Measurements from ENCODE around the gene DGKB. TPM values are rescaled to one million over a fixed set of nuclear protein-coding genes. Genes with fewer than 3 reads are reported as not detected.

DGKB gene
- total and polyA plus RNA-seq, 2 donors (not counting 1 experiment from before 2014, with no cell fraction given) = 0.31 TPM; not detected in 1

GRCh38 chr7:14834456-14834855 lies 68.1 kb downstream of the DGKB start:
- no peak overlapping the region for H3K4me3 ChIP-seq (replicated peaks in 1 of 4; ENCODE audit: control extremely low read depth in 1 of 4, insufficient read depth in 1 of 4, low read depth in 3 of 4, low read length in 4 of 4)
- TF ChIP-seq EZH2 (IDR thresholded peaks at IDR 0.05; ENCODE audit: low read length, missing control alignments) (no peak), CTCF (conservative IDR thresholded peaks at IDR 0.05 in 1 of 2, IDR thresholded peaks at IDR 0.05 in 1 of 2; ENCODE audit: low read depth in 1 of 2, low read length in 2 of 2) (no peak)
- H3K27me3 ChIP-seq (ENCODE audit: control insufficient read depth, insufficient read depth, low read length) = no peaks in the 10 kb centered on the region
- peak overlapping the region; percentile 17 for H3K4me2 ChIP-seq (ENCODE audit: extremely low read depth, insufficient read depth, low read length)
- H3K27ac ChIP-seq (ENCODE audit: insufficient read depth, low read length) = no peak overlapping the region
- H3K9ac ChIP-seq (ENCODE audit: insufficient read depth, low read length) = no peak overlapping the region
- H2AFZ ChIP-seq (ENCODE audit: low read length) = peak overlapping the region; percentile 28
- H3K4me1 ChIP-seq (ENCODE audit: control insufficient read depth, extremely low read depth, insufficient read depth, low read length) = no peaks in the 10 kb centered on the region
- H3K79me2 ChIP-seq (ENCODE audit: control insufficient read depth, insufficient read depth, low read length) = no peaks in the 10 kb centered on the region
- DNase-seq (ENCODE audit: low read depth in 2 of 2) = peak; percentile 58 to 81
- no peaks in the 10 kb centered on the region for H3K36me3 ChIP-seq (ENCODE audit: control insufficient read depth, insufficient read depth, low read length)
- H3K9me3 ChIP-seq (ENCODE audit: control insufficient read depth, insufficient read depth, low read depth, low read length) = no peaks in the 10 kb centered on the region
- H4K20me1 ChIP-seq (ENCODE audit: control insufficient read depth, extremely low read depth, insufficient read depth, low read length) = no peaks in the 10 kb centered on the region

GRCh38 chr7:14833707-14834106 lies 68.8 kb downstream of the DGKB start:
- Histone ChIP-seq H3K27me3 (ENCODE audit: control insufficient read depth, insufficient read depth, low read length) (no peaks in the 10 kb centered on the region), H3K36me3 (ENCODE audit: control insufficient read depth, insufficient read depth, low read length) (no peaks in the 10 kb centered on the region), H3K27ac (ENCODE audit: insufficient read depth, low read length) (no peak overlapping the region), H3K9ac (ENCODE audit: insufficient read depth, low read length) (no peak overlapping the region), H3K79me2 (ENCODE audit: control insufficient read depth, insufficient read depth, low read length) (no peaks in the 10 kb centered on the region), H3K9me3 (ENCODE audit: control insufficient read depth, insufficient read depth, low read depth, low read length) (no peaks in the 10 kb centered on the region), H4K20me1 (ENCODE audit: control insufficient read depth, extremely low read depth, insufficient read depth, low read length) (no peaks in the 10 kb centered on the region), H3K4me1 (ENCODE audit: control insufficient read depth, extremely low read depth, insufficient read depth, low read length) (no peaks in the 10 kb centered on the region), H3K4me2 (ENCODE audit: extremely low read depth, insufficient read depth, low read length) (no peak overlapping the region), H3K4me3 (replicated peaks in 1 of 4; ENCODE audit: control extremely low read depth in 1 of 4, insufficient read depth in 1 of 4, low read depth in 3 of 4, low read length in 4 of 4) (no peak overlapping the region), H2AFZ (ENCODE audit: low read length) (no peak overlapping the region)
- DNase-seq (ENCODE audit: low read depth in 2 of 2) = peak in 1 of 2 donors; percentile 31
- TF ChIP-seq CTCF (conservative IDR thresholded peaks at IDR 0.05 in 1 of 2, IDR thresholded peaks at IDR 0.05 in 1 of 2; ENCODE audit: low read depth in 1 of 2, low read length in 2 of 2) = no peak
- TF ChIP-seq EZH2 (IDR thresholded peaks at IDR 0.05; ENCODE audit: low read length, missing control alignments) = no peak

- H3K9me3 ChIP-seq (ENCODE audit: control insufficient read depth, insufficient read depth, low read depth, low read length) = no peaks in the 10 kb centered on the region
- no peak overlapping the region for H2AFZ ChIP-seq (ENCODE audit: low read length)
- no peaks in the 10 kb centered on the region for H3K79me2 ChIP-seq (ENCODE audit: control insufficient read depth, insufficient read depth, low read length)
- no peak overlapping the region for H3K4me2 ChIP-seq (ENCODE audit: extremely low read depth, insufficient read depth, low read length)
- H3K9ac ChIP-seq (ENCODE audit: insufficient read depth, low read length) = no peak overlapping the region
- no peak overlapping the region for H3K27ac ChIP-seq (ENCODE audit: insufficient read depth, low read length)
- H3K36me3 ChIP-seq (ENCODE audit: control insufficient read depth, insufficient read depth, low read length) = no peaks in the 10 kb centered on the region
- DNase-seq (ENCODE audit: low read depth in 2 of 2) = no peak
- no peaks in the 10 kb centered on the region for H3K27me3 ChIP-seq (ENCODE audit: control insufficient read depth, insufficient read depth, low read length)
- H3K4me3 ChIP-seq (replicated peaks in 1 of 4; ENCODE audit: control extremely low read depth in 1 of 4, insufficient read depth in 1 of 4, low read depth in 3 of 4, low read length in 4 of 4) = no peak overlapping the region
- H4K20me1 ChIP-seq (ENCODE audit: control insufficient read depth, extremely low read depth, insufficient read depth, low read length) = no peaks in the 10 kb centered on the region
- no peaks in the 10 kb centered on the region for H3K4me1 ChIP-seq (ENCODE audit: control insufficient read depth, extremely low read depth, insufficient read depth, low read length)
- TF ChIP-seq CTCF (conservative IDR thresholded peaks at IDR 0.05 in 1 of 2, IDR thresholded peaks at IDR 0.05 in 1 of 2; ENCODE audit: low read depth in 1 of 2, low read length in 2 of 2) (no peak), EZH2 (IDR thresholded peaks at IDR 0.05; ENCODE audit: low read length, missing control alignments) (no peak)
These were observed 74.5 kb downstream of the DGKB start for GRCh38 chr7:14828053-14828452.
